GM21526 (cell line): ENCODE data around the gene ARMC3.
A peak's percentile ranks its signal among the peaks of the same experiment; 100 is the strongest.
"Not testable (repeated sequence)": the region's sequence is repeated elsewhere in the genome, so short reads cannot be mapped to it uniquely, and the experiment has no call there.

ENCODE experiments used
- ATAC-seq: cut with Tn5 transposase; IDR thresholded peaks from one replicate; pipeline ENCODE4 v1.9.1; 2021; ENCODE audit warnings: moderate library complexity; ENCODE audit not compliant: unreplicated experiment, low FRiP score

ARMC3 gene

DNA sequence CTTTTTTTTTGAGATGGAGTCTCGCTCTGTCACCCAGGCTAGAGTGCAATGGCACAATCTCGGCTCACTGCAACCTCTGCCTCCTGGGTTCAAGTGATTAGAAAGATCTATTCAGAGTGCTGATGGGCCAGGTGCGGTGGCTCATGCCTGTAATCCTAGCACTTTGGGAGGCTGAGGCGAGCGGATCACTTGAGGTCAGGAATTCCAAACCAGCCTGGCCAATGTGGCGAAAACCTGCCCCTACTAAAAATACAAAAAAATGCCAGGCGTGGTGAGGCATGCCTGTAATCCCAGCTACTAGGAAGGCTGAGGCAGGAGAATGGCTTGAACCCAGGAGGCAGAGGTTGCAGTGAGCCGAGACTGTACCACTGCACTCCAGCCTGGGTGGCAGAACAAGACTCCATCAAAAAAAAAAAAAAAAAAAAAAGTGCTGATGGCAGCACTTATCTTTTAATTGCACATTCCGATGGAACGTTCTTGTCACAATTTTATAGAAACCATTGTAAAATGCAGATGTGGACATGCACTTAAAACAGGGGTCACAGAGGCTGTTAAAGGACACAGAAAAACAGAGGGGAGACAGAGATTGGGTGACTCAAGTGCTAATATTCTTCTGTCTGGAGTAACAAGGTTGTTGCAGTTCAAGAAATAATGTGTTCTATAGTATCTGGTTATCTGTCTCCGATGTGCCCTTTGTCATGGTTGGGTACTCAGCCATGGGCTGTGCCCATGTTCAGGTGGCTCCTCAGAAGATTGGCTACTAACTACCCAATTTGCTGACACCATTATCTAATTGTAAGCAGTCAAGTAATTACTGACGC is 142.4 kb downstream of the ARMC3 start:
- peak; percentile 33 for ATAC-seq

DNA sequence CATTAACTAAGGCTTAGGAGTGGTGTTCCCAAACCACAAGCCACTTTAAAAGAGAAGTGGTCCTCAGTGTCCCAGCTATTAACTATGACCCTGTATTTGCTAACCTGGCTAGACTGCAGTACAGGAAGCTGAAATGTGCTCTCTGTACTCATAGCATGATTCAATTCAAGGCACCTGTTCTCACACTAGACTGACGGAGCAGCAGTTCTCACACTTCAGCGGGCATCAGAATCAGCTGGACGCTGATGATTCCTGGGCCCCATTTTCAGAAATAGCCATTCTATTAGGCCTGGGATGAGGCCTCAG is 143.0 kb downstream of the ARMC3 start:
- peak; percentile 63 for ATAC-seq

DNA sequence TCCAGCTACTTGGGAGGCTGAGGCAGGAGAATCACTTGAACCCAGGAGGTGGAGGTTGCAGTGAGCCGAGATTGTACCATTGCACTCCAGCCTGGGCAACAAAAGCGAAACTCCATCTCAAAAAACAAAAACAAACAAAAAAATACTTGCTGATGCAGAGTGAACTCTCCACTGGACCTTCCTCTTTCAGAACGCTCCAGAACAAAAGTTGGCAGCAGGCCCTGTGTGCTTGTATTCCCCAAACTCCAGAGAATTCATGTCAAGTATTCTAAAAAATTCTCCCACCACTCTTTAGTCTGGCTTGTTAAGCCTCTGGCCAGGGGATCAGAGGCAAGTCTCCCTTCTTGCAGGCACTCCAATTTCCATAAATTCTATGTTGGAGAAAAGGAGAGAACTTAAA is 144.7 kb downstream of the ARMC3 start:
- not testable (repeated sequence) for ATAC-seq

GRCh38 chr10:23073527-23073926 is 145.7 kb downstream of the ARMC3 start:
- no peak for ATAC-seq

DNA sequence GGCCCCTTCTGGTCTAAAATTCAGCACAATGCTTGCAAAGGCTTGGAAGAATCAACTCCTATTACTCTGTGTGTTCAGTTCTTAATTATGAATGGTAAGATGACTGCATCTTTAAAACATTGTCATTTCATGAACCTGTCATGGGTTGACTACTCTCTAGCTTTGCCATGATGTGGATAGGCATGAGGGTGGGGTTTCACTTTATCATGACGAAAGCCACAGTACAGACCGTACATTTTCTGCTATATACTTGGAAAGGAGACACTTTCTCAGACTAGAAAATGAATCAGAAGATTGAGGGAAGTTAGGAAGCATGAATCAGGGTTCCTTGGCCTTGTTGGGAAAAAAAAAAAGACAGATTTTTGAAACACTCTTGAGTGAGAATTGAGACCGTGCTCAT is 147.8 kb downstream of the ARMC3 start:
- ATAC-seq = no peak

GRCh38 chr10:23078114-23078513 is 150.3 kb downstream of the ARMC3 start:
- no peak for ATAC-seq

- no peak for ATAC-seq
Measured at GRCh38 chr10:23079700-23080099, 151.8 kb downstream of the ARMC3 start.

DNA sequence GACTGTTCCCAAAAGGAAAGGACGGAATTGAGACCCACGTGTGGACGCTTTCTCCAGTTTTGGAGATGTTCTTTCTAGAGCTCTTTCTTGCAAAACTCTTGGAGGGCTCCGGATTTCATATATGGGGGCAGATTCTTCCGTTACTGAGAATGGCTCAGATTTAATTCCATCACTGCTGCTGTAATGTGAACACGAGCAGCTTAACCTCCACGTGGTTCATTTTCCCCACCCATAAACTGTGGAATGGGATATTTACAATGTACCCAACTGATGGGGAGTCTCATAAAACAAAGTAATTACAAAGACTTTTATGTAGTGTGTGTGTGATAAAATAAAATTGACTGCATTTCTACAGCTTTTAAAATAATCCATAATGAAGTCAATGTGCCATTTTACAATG is 152.4 kb downstream of the ARMC3 start:
- ATAC-seq = no peak

- ATAC-seq = no peak
Measured at GRCh38 chr10:23081221-23081750, 153.4 kb downstream of the ARMC3 start.

GRCh38 chr10:23081891-23082290 is 154.0 kb downstream of the ARMC3 start:
- ATAC-seq = no peak
